Stimulated activated CD4-positive, alpha-beta T cell treated with anti-CD3 and anti-CD28 coated beads, Interleukin-12 subunit alpha, Interleukin-12 subunit beta, amount 100 ng/mL, for 4 hours (primary cell): ENCODE measurements around the gene DNAJC1.

ENCODE experiments used
- DNase-seq: peaks from one replicate; pipeline ENCODE4 v3.0.0-alpha.2; 2020

The DNAJC1 gene

GRCh38 chr10:22005763-22006162 is 2.2 kb upstream of the DNAJC1 start:
- DNase-seq: no peak

GRCh38 chr10:22003964-22004281 is 393 bp upstream of the DNAJC1 start:
- no peak for DNase-seq

GRCh38 chr10:22002591-22003176 is 846 bp downstream of the DNAJC1 start:
- DNase-seq: no peak

GRCh38 chr10:21995557-21995956 is 8.0 kb downstream of the DNAJC1 start:
- no peak for DNase-seq

- no peak for DNase-seq
These were observed 10.0 kb downstream of the DNAJC1 start for GRCh38 chr10:21993360-21994001.

GRCh38 chr10:21991785-21992184 is 11.7 kb downstream of the DNAJC1 start:
- DNase-seq: no peak

GRCh38 chr10:21990449-21990848 is 13.1 kb downstream of the DNAJC1 start:
- DNase-seq: no peak

- no peak for DNase-seq
These were observed 13.9 kb downstream of the DNAJC1 start for GRCh38 chr10:21989453-21990154.

GRCh38 chr10:21985541-21985940 is 18.0 kb downstream of the DNAJC1 start:
- no peak for DNase-seq

- DNase-seq: no peak
These were observed 22.4 kb downstream of the DNAJC1 start for GRCh38 chr10:21981118-21981517.

GRCh38 chr10:21980691-21981090 is 22.8 kb downstream of the DNAJC1 start:
- DNase-seq: no peak

- DNase-seq: no peak
These were observed 25.2 kb downstream of the DNAJC1 start for GRCh38 chr10:21978191-21978862.

GRCh38 chr10:21976739-21977138 is 26.8 kb downstream of the DNAJC1 start:
- no peak for DNase-seq

GRCh38 chr10:21976280-21976679 is 27.2 kb downstream of the DNAJC1 start:
- DNase-seq: no peak

- DNase-seq: no peak
These were observed 28.0 kb downstream of the DNAJC1 start for GRCh38 chr10:21975378-21975990.

- no peak for DNase-seq
These were observed 30.9 kb downstream of the DNAJC1 start for GRCh38 chr10:21972584-21972983.

GRCh38 chr10:21969326-21970287 is 33.9 kb downstream of the DNAJC1 start:
- no peak for DNase-seq

- DNase-seq: no peak
These were observed 38.4 kb downstream of the DNAJC1 start for GRCh38 chr10:21964983-21965665.

- no peak for DNase-seq
These were observed 41.2 kb downstream of the DNAJC1 start for GRCh38 chr10:21962358-21962757.

GRCh38 chr10:21961847-21962246 is 41.7 kb downstream of the DNAJC1 start:
- no peak for DNase-seq

GRCh38 chr10:21959998-21960397 is 43.5 kb downstream of the DNAJC1 start:
- DNase-seq: no peak

GRCh38 chr10:21954690-21955089 is 48.8 kb downstream of the DNAJC1 start:
- DNase-seq: no peak
